NCI-H748 (cell line): Measurements from ENCODE around the gene RAB11FIP3.
A peak's percentile ranks its signal among the peaks of the same experiment; 100 is the strongest.

Source experiments
- DNase-seq: peaks from one replicate; lab custom pipeline; 2025; ENCODE audit not compliant: unreplicated experiment; lab: John Stamatoyannopoulos, UW

The RAB11FIP3 gene

GRCh38 chr16:564690-565418 is 139.4 kb downstream of the RAB11FIP3 start:
- no peak for DNase-seq

GRCh38 chr16:565419-566330 is 140.2 kb downstream of the RAB11FIP3 start:
- DNase-seq = no peak

DNA sequence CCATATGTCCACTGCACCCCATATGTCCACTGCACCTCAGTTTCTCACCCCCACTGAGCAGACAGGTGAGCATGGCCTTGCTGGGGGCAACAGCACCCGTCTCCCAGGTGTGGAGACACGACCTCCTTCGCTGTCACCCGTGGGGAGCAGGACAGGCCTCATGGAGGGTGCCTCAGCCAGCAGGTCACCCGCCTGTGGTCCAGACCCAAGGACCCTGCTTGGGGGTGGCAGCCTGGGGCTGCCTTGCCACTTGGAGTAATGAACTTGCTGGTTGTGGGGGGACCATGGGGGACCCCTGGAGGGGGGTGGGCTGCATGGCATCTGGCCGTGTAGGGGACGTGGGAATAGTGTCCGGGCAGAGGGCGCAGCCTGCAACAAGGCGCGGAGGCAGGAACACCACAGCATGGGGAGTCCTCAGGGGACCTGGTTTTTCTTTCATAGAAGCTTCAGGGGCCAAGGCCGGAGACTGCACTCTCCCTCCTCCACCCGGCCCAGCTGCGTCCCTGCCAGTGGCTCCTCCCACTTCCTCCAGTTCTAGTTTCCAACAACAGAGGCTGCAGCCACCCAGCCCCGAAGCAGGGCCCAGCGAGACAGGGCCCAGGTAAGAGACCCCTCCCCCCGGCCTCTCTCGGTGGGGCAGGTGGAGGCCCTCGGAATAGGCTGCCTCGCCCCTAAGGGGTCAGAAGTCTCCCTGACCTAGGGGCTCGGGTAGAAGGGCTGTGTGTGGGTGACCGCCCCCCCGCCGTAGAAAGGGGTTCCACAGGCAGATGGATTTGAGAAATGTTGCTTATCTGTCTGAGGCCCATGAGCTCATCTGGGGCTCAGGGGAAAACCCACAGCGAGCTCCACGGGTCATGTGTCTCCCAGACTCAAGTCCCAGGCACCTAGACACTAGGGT is 141.3 kb downstream of the RAB11FIP3 start, which contains the start of gene NHLRC4:
Gene NHLRC4 (plus strand): TSS at position 531 of the 898 bp plus-strand sequence. CDS start 1,043 bp downstream, outside the sequence.
- DNase-seq = peak; percentile 3

DNA sequence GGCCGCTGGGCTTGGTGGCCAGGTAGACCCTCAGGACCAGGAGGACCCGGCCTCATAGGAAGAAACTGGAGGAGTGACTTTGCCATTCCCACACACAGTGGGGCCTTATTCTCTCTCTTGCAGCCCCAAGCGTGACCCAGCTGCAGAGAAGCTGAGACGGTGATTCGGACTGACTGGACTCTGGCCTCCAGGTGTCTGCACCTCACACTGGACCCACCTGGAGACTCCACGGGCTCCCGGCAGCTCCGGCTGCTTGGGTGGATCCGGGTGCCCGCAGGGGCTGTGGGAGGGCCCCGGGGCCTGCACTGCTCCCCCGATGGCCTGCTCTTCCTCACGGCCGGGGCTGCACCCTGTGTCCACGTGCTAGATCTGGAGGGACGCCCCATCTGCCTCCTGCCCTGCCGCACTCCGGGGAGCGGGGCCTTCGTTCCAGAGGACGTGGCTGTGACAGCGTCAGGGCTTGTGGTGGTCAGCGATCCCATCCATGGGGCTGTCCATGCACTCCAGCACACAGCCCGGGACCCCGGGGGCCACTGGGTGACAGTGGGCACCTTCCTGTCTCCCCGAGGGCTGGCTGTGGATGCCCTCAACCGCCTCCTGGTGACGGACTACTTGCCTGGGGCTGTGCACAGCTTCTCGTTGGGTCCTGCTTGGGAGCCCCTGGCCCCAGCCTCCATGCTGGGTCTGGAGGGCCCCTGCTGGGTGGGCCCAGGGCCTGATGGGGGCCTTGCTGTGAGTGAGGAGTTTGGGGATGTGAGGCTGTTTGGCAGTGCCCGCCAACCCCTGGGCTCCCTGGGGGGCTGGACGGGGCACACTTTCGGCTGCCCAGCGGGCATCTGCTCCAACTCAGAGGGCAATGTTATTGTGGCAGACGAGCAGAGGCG is 142.2 kb downstream of the RAB11FIP3 start:
- no peak for DNase-seq

DNA sequence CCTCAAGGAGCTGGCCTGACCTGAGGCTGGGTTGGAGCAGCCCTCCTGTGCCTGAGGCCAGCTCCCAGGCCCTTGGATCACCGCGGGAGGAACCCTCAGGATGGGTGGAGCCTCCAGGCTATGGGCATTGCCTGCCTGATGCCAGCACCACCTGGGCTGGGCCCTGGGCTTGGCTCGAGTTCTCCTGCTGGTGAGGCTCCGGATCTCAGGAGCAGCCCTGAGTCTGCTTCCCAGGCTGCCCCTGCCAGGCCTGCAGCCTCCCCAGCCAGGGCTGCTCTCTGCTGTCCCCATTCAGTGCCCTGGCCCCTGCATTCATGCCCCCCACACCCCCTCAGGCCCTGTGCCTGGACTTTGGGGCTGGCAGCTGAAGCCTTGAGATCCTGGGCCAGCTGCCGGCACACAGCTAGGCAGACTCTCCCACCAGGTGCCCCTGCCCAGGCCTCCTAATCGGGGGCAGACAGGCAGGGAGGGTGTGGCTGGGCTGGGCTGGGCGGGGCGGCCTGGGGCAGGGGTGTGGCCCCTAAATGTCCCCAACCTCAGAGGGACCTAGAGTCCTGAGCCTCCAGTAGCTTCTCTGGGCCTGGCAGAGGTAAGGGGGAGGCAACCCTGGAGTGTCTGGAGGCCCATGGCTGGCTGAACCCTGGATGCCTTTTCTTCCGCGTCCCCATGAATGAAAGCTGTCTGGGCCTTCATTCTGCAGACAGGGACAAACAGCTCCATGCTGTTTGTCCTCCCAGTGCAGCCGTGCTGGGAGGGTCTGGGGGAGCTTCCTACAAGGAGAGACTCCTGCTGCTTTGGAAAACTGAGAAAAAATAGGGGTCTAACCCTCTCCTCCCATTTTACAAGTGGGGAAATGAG is 143.2 kb downstream of the RAB11FIP3 start:
- no peak for DNase-seq

GRCh38 chr16:569445-570254 is 144.2 kb downstream of the RAB11FIP3 start, which contains the start of gene PIGQ:
TSS of gene PIGQ (plus strand) at chr16:569968. CDS start at chr16:574075, 4,107 bp downstream.
- peak; percentile 58 for DNase-seq
